ENCODE data around the gene ABCA3. TPM values are rescaled to one million over a fixed set of nuclear protein-coding genes. Genes with fewer than 3 reads are reported as not detected.

Gene ABCA3
- total and polyA plus RNA-seq, 8 donors = 6.8 to 334 (median 12.9) TPM

GRCh38 chr16:2230376-2230775 lies 110.2 kb downstream of the ABCA3 start:
- H3K4me3 ChIP-seq = no peak overlapping the region
- no peaks in the 10 kb centered on the region for H3K9me3 ChIP-seq

GRCh38 chr16:2229632-2230250 lies 110.8 kb downstream of the ABCA3 start:
- Histone ChIP-seq H3K27me3 (no peaks in the 10 kb centered on the region), H3K9me3 (no peaks in the 10 kb centered on the region), H3K36me3 (peaks cover 0 to 69% of the 10 kb centered on the region in 2 donors), H3K4me3 (no peak overlapping the region), H3K4me1 (peaks cover 3 to 20% of the 10 kb centered on the region in 2 donors), H3K27ac (no peak overlapping the region)
- intact Hi-C loops (cut with DNase I) = no loop called here
- DNase-seq (no peak), ATAC-seq (no peak)
- TF ChIP-seq CTCF (IDR thresholded peaks at IDR 0.05) = no peak

More at GRCh38 chr16:2230376-2230775, 110.2 kb downstream of the ABCA3 start:
- ATAC-seq (no peak), DNase-seq (no peak)
- Histone ChIP-seq H3K4me1 (peaks cover 0 to 13% of the 10 kb centered on the region in 2 donors), H3K36me3 (peaks cover 0 to 76% of the 10 kb centered on the region in 2 donors), H3K27me3 (peaks cover 0 to 2% of the 10 kb centered on the region in 2 donors), H3K27ac (no peak overlapping the region)
- no peak for TF ChIP-seq CTCF (IDR thresholded peaks at IDR 0.05)
- intact Hi-C loops (cut with DNase I) = no loop called here

- no peaks in the 10 kb centered on the region for H3K9me3 ChIP-seq
- peaks cover 9 to 26% of the 10 kb centered on the region in 2 donors for H3K4me1 ChIP-seq
- peaks cover 0 to 63% of the 10 kb centered on the region in 2 donors for H3K36me3 ChIP-seq
- H3K27ac ChIP-seq = no peak overlapping the region
- no peak overlapping the region for H3K4me3 ChIP-seq
- DNase-seq = no peak
- H3K27me3 ChIP-seq = no peaks in the 10 kb centered on the region
- intact Hi-C loops (cut with DNase I) = no loop called here
- TF ChIP-seq CTCF (IDR thresholded peaks at IDR 0.05) = no peak
- no peak for ATAC-seq
These were observed 111.4 kb downstream of the ABCA3 start for GRCh38 chr16:2229091-2229490.

GRCh38 chr16:2228161-2228824 lies 112.2 kb downstream of the ABCA3 start:
- Histone ChIP-seq H3K27me3 (no peaks in the 10 kb centered on the region), H3K36me3 (peaks cover 0 to 55% of the 10 kb centered on the region in 2 donors), H3K9me3 (no peaks in the 10 kb centered on the region), H3K27ac (no peak overlapping the region), H3K4me1 (peaks cover 9 to 29% of the 10 kb centered on the region in 2 donors), H3K4me3 (no peak overlapping the region)
- DNase-seq = no peak
- intact Hi-C loops (cut with DNase I) = no loop called here
- no peak for TF ChIP-seq CTCF (IDR thresholded peaks at IDR 0.05)
- ATAC-seq = no peak

GRCh38 chr16:2226918-2227317 lies 113.6 kb downstream of the ABCA3 start:
- Histone ChIP-seq H3K36me3 (peaks cover 0 to 41% of the 10 kb centered on the region in 2 donors), H3K4me1 (peaks cover 9 to 34% of the 10 kb centered on the region in 2 donors), H3K4me3 (no peak overlapping the region), H3K27me3 (no peaks in the 10 kb centered on the region), H3K9me3 (no peaks in the 10 kb centered on the region), H3K27ac (no peak overlapping the region)
- intact Hi-C loops (cut with DNase I) = no loop called here
- DNase-seq = no peak
- TF ChIP-seq CTCF (IDR thresholded peaks at IDR 0.05) = no peak
- no peak for ATAC-seq
